Natural killer cell (primary cell): ENCODE results near the gene CD209. TPM values are rescaled to one million over a fixed set of nuclear protein-coding genes. Genes with fewer than 3 reads are reported as not detected.
A peak's percentile ranks its signal among the peaks of the same experiment; 100 is the strongest.

Source experiments
- ATAC-seq, 3 donors: fragments of 150-1000 bp in 2 of 3; fragments of 200-7000 bp in 1 of 3; cut with Tn5 transposase; 1 replicate in 1 of 3; 2 replicates in 2 of 3; pipeline ENCODE4 v1.10.0; 2021; ENCODE audit warnings: mild to moderate bottlenecking in 2 of 3, moderate library complexity in 2 of 3
- DNase-seq, 2 donors: peaks; one replicate each; pipeline versions ENCODE4 v3.0.0 to v3.0.0-alpha.2; 2013 to 2021; ENCODE audit warnings: mixed read lengths in 1 of 2
- H3K27ac ChIP-seq: one replicate; pipeline ENCODE4 v1.5.1; 2013; ENCODE audit warnings: mild to moderate bottlenecking, low read length
- H3K27me3 ChIP-seq: one replicate; pipeline ENCODE4 v1.6.1; 2013; ENCODE audit warnings: low read length; ENCODE audit not compliant: control insufficient read depth, insufficient read depth
- H3K36me3 ChIP-seq: one replicate; pipeline ENCODE4 v1.6.1; 2013; ENCODE audit warnings: low read length; ENCODE audit not compliant: control insufficient read depth, insufficient read depth
- H3K4me1 ChIP-seq: one replicate; pipeline ENCODE4 v1.6.1; 2013; ENCODE audit warnings: low read length; ENCODE audit not compliant: control insufficient read depth, insufficient read depth
- H3K4me3 ChIP-seq: one replicate; pipeline ENCODE4 v1.5.1; 2013; ENCODE audit warnings: low read length
- H3K9me3 ChIP-seq: one replicate; pipeline ENCODE4 v1.6.1; 2013; ENCODE audit warnings: low read length; ENCODE audit not compliant: control insufficient read depth, insufficient read depth
- H3K27ac Mint-ChIP-seq, 2 donors: one replicate each; pipeline ENCODE4 v1.8.0; 2022; ENCODE audit warnings: mild to moderate bottlenecking in 2 of 2, mixed read lengths in 2 of 2, moderate library complexity in 1 of 2
- H3K27me3 Mint-ChIP-seq, 2 donors: one replicate each; pipeline ENCODE4 v1.8.0; 2022; ENCODE audit warnings: low read depth in 2 of 2, mixed read lengths in 2 of 2
- H3K36me3 Mint-ChIP-seq: one replicate; pipeline ENCODE4 v1.8.0; 2022; ENCODE audit warnings: mixed read lengths
- H3K4me1 Mint-ChIP-seq, 2 donors: one replicate each; pipeline ENCODE4 v1.8.0; 2022; ENCODE audit warnings: mixed read lengths in 2 of 2
- H3K4me3 Mint-ChIP-seq: one replicate; pipeline ENCODE4 v1.8.0; 2022; ENCODE audit warnings: mild to moderate bottlenecking, moderate library complexity, mixed read lengths
- H3K9me3 Mint-ChIP-seq, 2 donors: one replicate each; pipeline ENCODE4 v1.8.0; 2022; ENCODE audit warnings: mixed read lengths in 2 of 2
- CTCF ChIP-seq: fragments of 200-600 bp; IDR thresholded peaks from one replicate; pipeline ENCODE4 v1.8.0; 2022; ENCODE audit warnings: antibody characterized with exemption
- WGBS: methylation state at CpG from one replicate; pipeline ENCODE4 v1.1.7; 2013; ENCODE audit warnings: missing lambda C conversion rate; ENCODE audit not compliant: insufficient coverage; 5-methylcytosine and 5-hydroxymethylcytosine counted together
- intact Hi-C: fragments of 100-400 bp; cut with micrococcal nuclease; formaldehyde crosslinking; loops from one replicate; pipeline ENCODE4 v1.14.2; 2022
- total RNA-seq, 4 donors: library from RNA; stranded (reverse); fragments of 120-200 nt in 1 of 4; gene quantifications; one replicate each; pipeline versions ENCODE4 v1.2.3 to v1.2.4, GENCODE V29; 2013 to 2022

CD209 gene
- total RNA-seq, 3 donors from 2014 or later (not counting 1 experiment from before 2014, with no cell fraction given), result 0.10 TPM; not detected in 2

- no peaks in the 10 kb centered on the region for H3K9me3 ChIP-seq
- DNase-seq (no peak), ATAC-seq (no peak)
- peaks cover 16 to 18% of the 10 kb centered on the region in 2 donors for H3K4me1 Mint-ChIP-seq
- intact Hi-C loops, result no loop called here
- H3K27ac ChIP-seq, result peak overlapping the region; percentile 79
- no peak for TF ChIP-seq CTCF
- no peak overlapping the region for H3K4me3 ChIP-seq
- peaks cover 58% of the 10 kb centered on the region for H3K4me1 ChIP-seq
- H3K9me3 Mint-ChIP-seq, result no peaks in the 10 kb centered on the region
- H3K27me3 Mint-ChIP-seq, result peaks cover 0 to 5% of the 10 kb centered on the region in 2 donors
- H3K36me3 ChIP-seq, result no peaks in the 10 kb centered on the region
- H3K27me3 ChIP-seq, result no peaks in the 10 kb centered on the region
- no peaks in the 10 kb centered on the region for H3K36me3 Mint-ChIP-seq
- peak overlapping the region in 1 of 2 donors; percentile 13 for H3K27ac Mint-ChIP-seq
- 80% methylated on average over 8 of the region's 8 CpGs for WGBS
- no peak overlapping the region for H3K4me3 Mint-ChIP-seq
Measured at GRCh38 chr19:7706955-7707456, 40.3 kb downstream of the CD209 start.

- WGBS, result 86% methylated on average over 12 of the region's 14 CpGs
Measured at GRCh38 chr19:7706188-7706954, 41.0 kb downstream of the CD209 start.

GRCh38 chr19:7705387-7706187 is 41.7 kb downstream of the CD209 start:
- Mint-ChIP-seq H3K4me3 (peak overlapping the region; percentile 72), H3K36me3 (no peaks in the 10 kb centered on the region), H3K27ac (peak overlapping the region in 1 of 2 donors; percentile 65), H3K27me3 (peaks cover 0 to 5% of the 10 kb centered on the region in 2 donors), H3K9me3 (no peaks in the 10 kb centered on the region), H3K4me1 (peaks cover 16 to 18% of the 10 kb centered on the region in 2 donors)
- Histone ChIP-seq H3K9me3 (no peaks in the 10 kb centered on the region), H3K27ac (peak overlapping the region; percentile 79), H3K4me3 (no peak overlapping the region), H3K4me1 (peaks cover 67% of the 10 kb centered on the region), H3K27me3 (no peaks in the 10 kb centered on the region), H3K36me3 (no peaks in the 10 kb centered on the region)
- ATAC-seq, result peak; percentile 80 to 91 (median 82)
- no peak for TF ChIP-seq CTCF
- intact Hi-C loops, result no loop called here
- DNase-seq, result peak; percentile 35 to 91
- WGBS, result 15% methylated on average over 22 of the region's 24 CpGs

More at GRCh38 chr19:7706188-7706954, 41.0 kb downstream of the CD209 start:
- H3K27ac ChIP-seq, result peak overlapping the region; percentile 79
- no peak for TF ChIP-seq CTCF
- no peak overlapping the region for H3K4me3 ChIP-seq
- H3K9me3 ChIP-seq, result no peaks in the 10 kb centered on the region
- peaks cover 16 to 18% of the 10 kb centered on the region in 2 donors for H3K4me1 Mint-ChIP-seq
- peak overlapping the region; percentile 72 for H3K4me3 Mint-ChIP-seq
- H3K27me3 ChIP-seq, result no peaks in the 10 kb centered on the region
- H3K36me3 ChIP-seq, result no peaks in the 10 kb centered on the region
- no peak for DNase-seq
- peaks cover 0 to 5% of the 10 kb centered on the region in 2 donors for H3K27me3 Mint-ChIP-seq
- H3K27ac Mint-ChIP-seq, result peak overlapping the region in 1 of 2 donors; percentile 65
- intact Hi-C loops, result no loop called here
- H3K36me3 Mint-ChIP-seq, result no peaks in the 10 kb centered on the region
- no peaks in the 10 kb centered on the region for H3K9me3 Mint-ChIP-seq
- ATAC-seq, result no peak
- peaks cover 62% of the 10 kb centered on the region for H3K4me1 ChIP-seq
